Sigmoid colon (tissue), 4 donors: Measurements from ENCODE around the gene ZNFX1.

ENCODE experiments used
- CTCF ChIP-seq, 4 experiments: fragments of 450-650 bp in 3 of 4; fragments of 200-600 bp in 1 of 4; IDR thresholded peaks; one replicate each; pipeline ENCODE4 v1.5.1; 2016 to 2019; ENCODE audit warnings: antibody characterized with exemption in 4 of 4, mild to moderate bottlenecking in 3 of 4, moderate library complexity in 2 of 4
- EP300 ChIP-seq, 4 donors: sonication (generic); formaldehyde crosslinking; IDR thresholded peaks; one replicate each; pipeline ENCODE4 v1.6.1; 2017; ENCODE audit warnings: antibody characterized with exemption in 4 of 4
- POLR2A ChIP-seq, 2 donors: fragments of 450-650 bp; IDR thresholded peaks; one replicate each; pipeline ENCODE4 v1.6.1; 2016; ENCODE audit warnings: antibody characterized with exemption in 2 of 2, mild to moderate bottlenecking in 2 of 2, moderate library complexity in 2 of 2

GRCh38 chr20:49324306-49324705 lies 46.4 kb upstream of the ZNFX1 start:
- no peak for TF ChIP-seq CTCF (IDR thresholded peaks at IDR 0.05)
- no peak for TF ChIP-seq POLR2A (IDR thresholded peaks at IDR 0.05)
- no peak for TF ChIP-seq EP300 (IDR thresholded peaks at IDR 0.05)
